Cardiac fibroblast (primary cell): ENCODE measurements around the gene DCC.

Experiments used
- DNase-seq, 2 donors: peaks; one replicate each; pipeline versions ENCODE4 v3.0.0 to v3.0.0-alpha.2; 2010; ENCODE audit warnings: low read depth in 2 of 2
- H3K4me3 ChIP-seq, 2 donors: replicated peaks in 1 of 2; 1 replicate in 1 of 2; 2 replicates in 1 of 2; pipeline ENCODE4 v1.5.1; 2011; ENCODE audit warnings: low read depth in 2 of 2, low read length in 2 of 2, mild to moderate bottlenecking in 2 of 2, moderate library complexity in 1 of 2
- CTCF ChIP-seq: IDR thresholded peaks from one replicate; pipeline ENCODE4 v1.5.1; 2011; ENCODE audit warnings: low read depth, mild to moderate bottlenecking, low read length, inconsistent platforms

DCC gene

DNA sequence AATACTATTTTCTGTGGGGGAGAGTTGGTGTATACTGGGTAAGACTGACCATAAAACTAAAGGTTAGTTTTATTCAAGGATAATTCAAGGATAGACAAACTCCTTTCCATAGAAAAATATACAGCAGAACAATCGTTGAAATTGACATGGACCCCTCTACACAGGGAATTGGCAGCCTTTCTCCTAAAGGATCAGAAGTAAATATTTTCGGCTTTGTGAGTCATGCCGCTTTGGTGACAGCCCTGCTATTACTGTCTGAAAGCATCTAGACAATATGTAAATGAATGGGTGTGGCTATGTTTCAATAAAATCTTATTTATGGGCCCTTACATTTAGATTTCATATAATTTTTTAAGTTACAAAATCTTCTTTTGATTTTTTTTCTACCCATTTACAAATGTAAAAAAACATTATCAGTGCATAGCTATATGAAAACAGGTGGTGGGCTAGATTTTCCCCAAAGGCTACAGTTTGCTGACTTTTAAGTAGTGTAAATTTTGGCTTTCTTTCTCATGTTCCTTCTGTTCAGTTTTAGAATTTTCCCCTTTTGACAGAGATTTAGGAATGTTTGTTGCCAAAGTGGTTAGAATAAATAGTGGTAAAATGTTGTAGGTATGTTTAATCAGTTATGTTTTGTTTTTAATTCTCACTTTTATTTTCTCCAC lies 270.6 kb downstream of the DCC start:
- TF ChIP-seq CTCF: no peak
- DNase-seq: no peak
- H3K4me3 ChIP-seq: no peak overlapping the region

- TF ChIP-seq CTCF: no peak
- DNase-seq: no peak
- no peak overlapping the region for H3K4me3 ChIP-seq
Measured at GRCh38 chr18:52612406-52612805, 272.4 kb downstream of the DCC start.

DNA sequence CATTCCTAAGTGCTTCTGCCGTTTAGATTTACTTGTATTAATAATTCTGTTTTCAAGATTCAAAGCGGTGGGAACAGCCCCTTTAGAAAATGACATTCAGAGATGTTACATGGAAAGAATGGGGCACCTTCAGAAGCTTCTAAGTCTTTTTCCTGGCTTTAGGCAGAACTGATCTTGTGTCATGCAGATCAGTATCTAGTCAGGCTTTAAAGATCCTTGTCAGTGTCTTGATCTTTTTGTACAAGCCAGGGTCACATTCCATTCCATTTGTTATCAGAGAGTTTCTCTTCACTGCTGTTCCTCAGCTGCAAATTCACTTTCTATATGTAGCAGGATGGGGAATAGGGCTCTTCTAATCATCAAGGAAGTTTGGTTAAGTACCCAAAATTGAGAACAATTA lies 275.3 kb downstream of the DCC start:
- no peak overlapping the region for H3K4me3 ChIP-seq
- no peak for TF ChIP-seq CTCF
- DNase-seq: no peak

- TF ChIP-seq CTCF: no peak
- DNase-seq: no peak
Measured at GRCh38 chr18:52615943-52616342, 275.9 kb downstream of the DCC start.

DNA sequence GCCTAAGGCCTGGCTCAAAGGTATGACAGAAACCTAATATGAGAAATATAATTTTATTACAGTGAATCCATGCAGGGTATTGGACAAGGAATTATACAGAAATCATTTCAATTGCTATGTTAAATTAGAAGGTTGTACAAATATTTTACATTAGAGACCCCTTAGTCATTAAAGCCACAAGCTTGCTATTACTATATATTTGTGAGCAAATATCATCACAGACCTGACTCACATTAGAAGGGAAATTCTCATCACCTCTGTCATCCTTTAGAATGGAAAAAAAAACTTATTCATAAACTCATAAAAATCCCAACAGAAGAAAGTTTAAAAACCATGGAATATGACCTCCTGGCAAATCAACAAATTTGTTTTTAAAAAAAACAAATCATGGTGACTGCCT lies 277.9 kb downstream of the DCC start:
- TF ChIP-seq CTCF: no peak
- DNase-seq: peak in 1 of 2 donors; percentile 1
- no peak overlapping the region for H3K4me3 ChIP-seq

More at GRCh38 chr18:52615943-52616342, 275.9 kb downstream of the DCC start:
- H3K4me3 ChIP-seq: no peak overlapping the region

DNA sequence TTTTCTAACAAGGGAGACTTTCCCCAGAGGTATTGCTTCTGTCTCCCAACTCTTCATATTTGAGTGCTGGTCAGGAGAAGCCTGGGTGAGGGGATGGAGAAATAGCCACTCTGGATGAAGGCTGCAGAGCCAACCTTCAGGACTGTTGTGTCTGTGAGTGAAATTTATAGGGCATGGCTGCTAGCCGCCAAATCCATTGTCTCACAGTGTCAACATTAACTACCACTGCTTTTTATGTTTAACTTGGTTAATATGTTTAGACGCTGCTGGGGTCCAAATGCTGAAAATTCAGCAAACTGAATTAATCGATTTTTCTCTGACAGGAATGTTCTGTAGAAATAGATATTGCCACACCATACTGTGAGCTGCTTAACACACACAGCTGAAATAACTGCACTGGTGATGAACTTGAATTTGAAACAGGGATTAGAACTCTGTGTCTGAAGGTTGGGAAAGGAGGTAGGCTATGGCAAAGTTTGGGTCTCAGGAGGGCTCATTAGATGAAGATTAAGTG lies 281.0 kb downstream of the DCC start:
- no peak for TF ChIP-seq CTCF
- DNase-seq: no peak
- H3K4me3 ChIP-seq: no peak overlapping the region

- no peak for TF ChIP-seq CTCF
- no peak for DNase-seq
Measured at GRCh38 chr18:52624702-52625101, 284.7 kb downstream of the DCC start.

More at GRCh38 chr18:52624702-52625101, 284.7 kb downstream of the DCC start:
- no peak overlapping the region for H3K4me3 ChIP-seq
